ENCODE results near the gene MRAP.

MRAP gene

GRCh38 chr21:32312976-32313375 is 14.3 kb downstream of the MRAP start:
- no peak for TF ChIP-seq CTCF (IDR thresholded peaks at IDR 0.05; ENCODE audit: low read depth, low read length)
- DNase-seq (ENCODE audit: low read depth in 2 of 2): no peak
- H3K4me3 ChIP-seq (replicated peaks in 1 of 2; ENCODE audit: low read depth in 2 of 2, low read length in 2 of 2): no peak overlapping the region

- DNase-seq (ENCODE audit: low read depth in 2 of 2): no peak
- TF ChIP-seq CTCF (IDR thresholded peaks at IDR 0.05; ENCODE audit: low read depth, low read length): no peak
- no peak overlapping the region for H3K4me3 ChIP-seq (replicated peaks in 1 of 2; ENCODE audit: low read depth in 2 of 2, low read length in 2 of 2)
Observed at GRCh38 chr21:32314806-32315205, 16.2 kb downstream of the MRAP start.

- no peak for TF ChIP-seq CTCF (IDR thresholded peaks at IDR 0.05; ENCODE audit: low read depth, low read length)
- H3K4me3 ChIP-seq (replicated peaks in 1 of 2; ENCODE audit: low read depth in 2 of 2, low read length in 2 of 2): no peak overlapping the region
- DNase-seq (ENCODE audit: low read depth in 2 of 2): no peak
Observed at GRCh38 chr21:32315511-32316281, 17.0 kb downstream of the MRAP start.

GRCh38 chr21:32316361-32317215 is 17.9 kb downstream of the MRAP start:
- no peak for DNase-seq (ENCODE audit: low read depth in 2 of 2)
- TF ChIP-seq CTCF (IDR thresholded peaks at IDR 0.05; ENCODE audit: low read depth, low read length): no peak
- H3K4me3 ChIP-seq (replicated peaks in 1 of 2; ENCODE audit: low read depth in 2 of 2, low read length in 2 of 2): no peak overlapping the region

- TF ChIP-seq CTCF (IDR thresholded peaks at IDR 0.05; ENCODE audit: low read depth, low read length): no peak
Observed at GRCh38 chr21:32317726-32318125, 19.1 kb downstream of the MRAP start.

GRCh38 chr21:32319012-32319411 is 20.4 kb downstream of the MRAP start:
- DNase-seq (ENCODE audit: low read depth in 2 of 2): no peak
- no peak overlapping the region for H3K4me3 ChIP-seq (replicated peaks in 1 of 2; ENCODE audit: low read depth in 2 of 2, low read length in 2 of 2)
- TF ChIP-seq CTCF (IDR thresholded peaks at IDR 0.05; ENCODE audit: low read depth, low read length): no peak

More at GRCh38 chr21:32317726-32318125, 19.1 kb downstream of the MRAP start:
- no peak overlapping the region for H3K4me3 ChIP-seq (replicated peaks in 1 of 2; ENCODE audit: low read depth in 2 of 2, low read length in 2 of 2)
- no peak for DNase-seq (ENCODE audit: low read depth in 2 of 2)

All from cardiac fibroblast (primary cell).